GM21619 (cell line): ENCODE measurements around the gene BCO2.
"Not testable (repeated sequence)": the region's sequence is repeated elsewhere in the genome, so short reads cannot be mapped to it uniquely, and the experiment has no call there.

Source experiments
- ATAC-seq: cut with Tn5 transposase; IDR thresholded peaks from one replicate; pipeline ENCODE4 v1.9.1; 2021; ENCODE audit not compliant: unreplicated experiment

The BCO2 gene

GRCh38 chr11:112174789-112175598 lies at the start of gene BCO2:
TSS of gene BCO2 (plus strand) at chr11:112175512. CDS start at chr11:112175602, 90 bp downstream.
- ATAC-seq, result no peak

- no peak for ATAC-seq
These were observed 48.3 kb upstream of the BCO2 start for GRCh38 chr11:112127056-112127455.

- no peak for ATAC-seq
These were observed 46.7 kb upstream of the BCO2 start for GRCh38 chr11:112128483-112129121.

GRCh38 chr11:112129656-112130055 lies 45.7 kb upstream of the BCO2 start:
- no peak for ATAC-seq

GRCh38 chr11:112132737-112133136 lies 42.6 kb upstream of the BCO2 start:
- no peak for ATAC-seq

GRCh38 chr11:112134473-112134872 lies 40.8 kb upstream of the BCO2 start:
- ATAC-seq, result no peak

GRCh38 chr11:112143597-112143996 lies 31.7 kb upstream of the BCO2 start:
- ATAC-seq, result no peak

GRCh38 chr11:112150517-112150916 lies 24.8 kb upstream of the BCO2 start:
- no peak for ATAC-seq

GRCh38 chr11:112156153-112156955 lies 19.0 kb upstream of the BCO2 start:
- ATAC-seq, result no peak

GRCh38 chr11:112156956-112157766 lies 18.2 kb upstream of the BCO2 start:
- no peak for ATAC-seq

- no peak for ATAC-seq
These were observed 15.9 kb upstream of the BCO2 start for GRCh38 chr11:112159098-112160065.

GRCh38 chr11:112160091-112160848 lies 15.0 kb upstream of the BCO2 start:
- no peak for ATAC-seq

- no peak for ATAC-seq
These were observed 14.3 kb upstream of the BCO2 start for GRCh38 chr11:112161012-112161411.

GRCh38 chr11:112162200-112162599 lies 13.1 kb upstream of the BCO2 start:
- not testable (repeated sequence) for ATAC-seq

GRCh38 chr11:112162761-112163546 lies 12.4 kb upstream of the BCO2 start:
- no peak for ATAC-seq

- no peak for ATAC-seq
These were observed 11.2 kb upstream of the BCO2 start, which contains the start of gene IL18 for GRCh38 chr11:112163875-112164685. TSS of gene IL18 (minus strand) at chr11:112164094. CDS start at chr11:112155053, 9,041 bp downstream.

- ATAC-seq, result no peak
These were observed 10.3 kb upstream of the BCO2 start for GRCh38 chr11:112165049-112165448.
